Progenitor cell of endocrine pancreas (in vitro differentiated cells): ENCODE measurements around the gene GCAT. TPM values are rescaled to one million over a fixed set of nuclear protein-coding genes. Genes with fewer than 3 reads are reported as not detected.

Experiments
- DNase-seq: peaks from one replicate; pipeline ENCODE4 v3.0.0; 2021; ENCODE audit warnings: low spot score; ENCODE audit not compliant: unreplicated experiment
- H3K27ac Mint-ChIP-seq: 2 replicates; pipeline ENCODE4 v1.8.0; 2021; ENCODE audit warnings: mild to moderate bottlenecking, moderate library complexity, mixed read lengths
- H3K27me3 Mint-ChIP-seq: 2 replicates; pipeline ENCODE4 v1.8.0; 2021; ENCODE audit warnings: mixed read lengths
- H3K36me3 Mint-ChIP-seq: 2 replicates; pipeline ENCODE4 v1.8.0; 2022; ENCODE audit warnings: mixed read lengths; ENCODE audit not compliant: insufficient read depth
- H3K4me1 Mint-ChIP-seq: 2 replicates; pipeline ENCODE4 v1.8.0; 2021; ENCODE audit warnings: low read depth, mixed read lengths
- H3K4me3 Mint-ChIP-seq: 2 replicates; pipeline ENCODE4 v1.8.0; 2021; ENCODE audit warnings: low read depth, mild to moderate bottlenecking, moderate library complexity, mixed read lengths
- H3K9me3 Mint-ChIP-seq: 2 replicates; pipeline ENCODE4 v1.8.0; 2021; ENCODE audit warnings: low read depth, mixed read lengths
- long read RNA-seq: library from polyadenylated mRNA; unstranded; transcript quantifications from one replicate; pipeline ENCODE4 v2.0.0, GENCODE V29; 2020
- total RNA-seq: library from RNA; stranded (reverse); gene quantifications from 2 replicates; pipeline ENCODE4 v1.2.1, GENCODE V29; 2021
- TF ChIP-seq, protein P1 (sequence below): fragments of 200-600 bp; sonication (generic); IDR thresholded peaks from one replicate; pipeline ENCODE4 v1.5.0; 2021; ENCODE audit warnings: antibody characterized with exemption, mild to moderate bottlenecking; ENCODE audit not compliant: unreplicated experiment

The GCAT gene
- 20.2 and 28.1 TPM in 2 replicates for total RNA-seq
- long read RNA-seq, transcript GCAT-201 (9 exons, 1,497 nt), result major isoform, 24 of 46 reads
- long read RNA-seq, partial matches to known transcripts, result 6 of 46 reads
- long read RNA-seq, other reads (novel, unspliced or antisense), result 14 of 46 reads

DNA sequence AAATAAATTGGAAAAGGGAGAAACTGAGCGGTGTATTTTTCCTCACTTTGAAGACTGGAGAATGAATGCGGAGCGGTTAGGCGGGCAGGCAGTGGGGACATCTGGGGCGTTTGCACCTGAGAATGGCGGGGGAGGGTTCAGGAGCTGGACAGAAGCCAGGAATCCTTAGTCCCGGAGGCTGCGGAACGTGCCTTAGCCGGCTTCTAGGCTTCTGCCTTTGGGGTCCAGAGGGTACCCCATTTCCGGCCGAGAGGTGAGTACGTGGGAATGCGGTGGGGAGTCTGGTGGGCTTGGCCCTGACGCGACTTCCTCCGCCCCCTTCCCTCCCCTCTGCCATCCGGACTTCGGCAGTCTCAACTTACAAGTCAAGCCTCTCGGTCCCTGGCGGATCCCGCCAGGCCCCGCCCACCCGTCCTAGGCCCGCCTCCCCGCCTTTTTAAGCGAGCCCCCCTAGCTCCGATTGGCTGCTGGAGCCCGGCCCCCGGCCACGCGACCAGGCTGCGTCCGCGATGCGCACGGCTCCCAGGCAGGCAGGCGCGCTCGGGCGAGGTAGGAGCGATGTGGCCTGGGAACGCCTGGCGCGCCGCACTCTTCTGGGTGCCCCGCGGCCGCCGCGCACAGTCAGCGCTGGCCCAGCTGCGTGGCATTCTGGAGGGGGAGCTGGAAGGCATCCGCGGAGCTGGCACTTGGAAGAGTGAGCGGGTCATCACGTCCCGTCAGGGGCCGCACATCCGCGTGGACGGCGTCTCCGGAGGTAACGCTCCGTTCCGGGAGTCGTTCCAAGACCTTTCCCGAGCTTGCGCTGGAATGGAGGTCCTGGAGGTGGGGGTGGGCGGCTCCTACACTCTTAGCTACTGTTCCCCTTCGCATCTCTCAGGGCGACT is at the start of gene GCAT:
Gene GCAT (plus strand): TSS at position 525 of the 884 bp plus-strand sequence. CDS start 34 bp downstream, at position 559.
- TF ChIP-seq, protein P1, sequence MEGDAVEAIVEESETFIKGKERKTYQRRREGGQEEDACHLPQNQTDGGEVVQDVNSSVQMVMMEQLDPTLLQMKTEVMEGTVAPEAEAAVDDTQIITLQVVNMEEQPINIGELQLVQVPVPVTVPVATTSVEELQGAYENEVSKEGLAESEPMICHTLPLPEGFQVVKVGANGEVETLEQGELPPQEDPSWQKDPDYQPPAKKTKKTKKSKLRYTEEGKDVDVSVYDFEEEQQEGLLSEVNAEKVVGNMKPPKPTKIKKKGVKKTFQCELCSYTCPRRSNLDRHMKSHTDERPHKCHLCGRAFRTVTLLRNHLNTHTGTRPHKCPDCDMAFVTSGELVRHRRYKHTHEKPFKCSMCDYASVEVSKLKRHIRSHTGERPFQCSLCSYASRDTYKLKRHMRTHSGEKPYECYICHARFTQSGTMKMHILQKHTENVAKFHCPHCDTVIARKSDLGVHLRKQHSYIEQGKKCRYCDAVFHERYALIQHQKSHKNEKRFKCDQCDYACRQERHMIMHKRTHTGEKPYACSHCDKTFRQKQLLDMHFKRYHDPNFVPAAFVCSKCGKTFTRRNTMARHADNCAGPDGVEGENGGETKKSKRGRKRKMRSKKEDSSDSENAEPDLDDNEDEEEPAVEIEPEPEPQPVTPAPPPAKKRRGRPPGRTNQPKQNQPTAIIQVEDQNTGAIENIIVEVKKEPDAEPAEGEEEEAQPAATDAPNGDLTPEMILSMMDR, result no peak
- Mint-ChIP-seq H3K4me3 (peak within 1 kb of the TSS; percentile 84), H3K4me1 (peaks cover 34% of the 10 kb centered on the region), H3K27ac (peak within 1 kb of the TSS; percentile 95), H3K27me3 (no peaks in the 10 kb centered on the region), H3K36me3 (no peaks in the 10 kb centered on the region), H3K9me3 (no peaks in the 10 kb centered on the region)
- DNase-seq, result peak; percentile 91

DNA sequence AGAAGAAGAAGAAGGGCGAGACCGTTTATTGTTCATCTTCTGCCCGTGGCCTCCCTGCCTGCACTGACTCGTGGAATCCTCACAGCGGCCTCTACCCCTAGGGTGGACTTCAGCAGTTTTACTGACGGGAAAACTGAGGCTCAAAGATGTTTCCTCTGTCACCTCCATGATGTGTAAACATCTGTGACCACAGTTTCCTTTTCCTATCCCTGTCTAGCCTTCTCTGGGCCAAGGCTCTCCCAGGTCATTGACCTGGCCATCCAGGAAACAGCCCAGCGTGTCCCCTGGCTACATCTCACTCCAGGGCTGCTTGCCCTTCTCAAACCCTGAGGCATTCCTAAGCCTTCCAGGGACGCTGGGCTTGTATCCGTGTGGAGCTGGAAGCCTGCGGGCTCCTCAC is 49.0 kb upstream of the GCAT start:
- Mint-ChIP-seq H3K4me1 (peaks cover 14% of the 10 kb centered on the region), H3K9me3 (no peaks in the 10 kb centered on the region), H3K27ac (no peak overlapping the region), H3K27me3 (no peaks in the 10 kb centered on the region), H3K36me3 (peaks cover 21% of the 10 kb centered on the region), H3K4me3 (no peak overlapping the region)
- DNase-seq, result no peak
- TF ChIP-seq, protein P1, result no peak

DNA sequence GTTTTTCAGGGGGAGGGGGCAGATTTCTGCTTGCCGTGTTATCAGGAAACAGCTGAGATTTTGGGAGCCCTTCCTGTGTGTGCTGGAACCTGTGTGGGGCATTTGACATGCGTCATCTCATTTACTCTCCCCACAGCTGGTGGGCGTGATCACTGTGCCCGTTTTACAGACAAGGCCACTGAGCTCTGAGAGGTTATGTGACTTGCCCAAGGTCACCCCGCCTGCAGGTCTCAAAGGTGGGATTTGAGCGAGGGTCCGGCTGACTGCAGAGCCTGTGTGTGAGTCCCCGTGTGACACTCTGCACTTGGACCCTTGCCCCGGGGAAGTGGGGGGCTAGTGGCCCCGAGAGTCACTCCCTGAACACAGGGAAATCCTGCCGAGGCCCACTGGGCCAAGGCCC is 48.5 kb upstream of the GCAT start:
- Mint-ChIP-seq H3K4me1 (peaks cover 14% of the 10 kb centered on the region), H3K9me3 (no peaks in the 10 kb centered on the region), H3K27ac (no peak overlapping the region), H3K4me3 (no peak overlapping the region), H3K27me3 (no peaks in the 10 kb centered on the region), H3K36me3 (peaks cover 26% of the 10 kb centered on the region)
- no peak for DNase-seq
- TF ChIP-seq, protein P1, result no peak

DNA sequence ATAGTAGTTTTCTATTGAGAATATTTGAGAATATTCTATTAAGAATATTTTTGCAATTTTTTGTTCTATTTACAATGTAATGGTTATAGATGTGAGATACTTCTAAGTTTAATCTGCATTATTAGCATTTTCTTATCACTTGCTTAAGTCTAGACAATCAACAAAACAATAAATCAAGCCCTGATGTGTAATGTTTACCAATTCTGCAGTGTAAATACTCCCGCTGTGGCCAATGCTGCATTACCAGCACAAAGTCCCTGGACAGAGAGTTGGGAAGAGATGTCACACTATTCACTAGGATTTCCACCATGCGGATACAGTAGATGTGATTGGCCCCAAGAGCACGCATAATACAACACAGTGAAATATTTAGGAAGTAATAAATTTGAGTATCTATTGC is 47.6 kb upstream of the GCAT start:
- Mint-ChIP-seq H3K9me3 (no peaks in the 10 kb centered on the region), H3K27ac (peak overlapping the region; percentile 62), H3K27me3 (no peaks in the 10 kb centered on the region), H3K4me1 (peaks cover 15% of the 10 kb centered on the region), H3K36me3 (peaks cover 27% of the 10 kb centered on the region), H3K4me3 (no peak overlapping the region)
- TF ChIP-seq, protein P1, result no peak
- DNase-seq, result no peak

DNA sequence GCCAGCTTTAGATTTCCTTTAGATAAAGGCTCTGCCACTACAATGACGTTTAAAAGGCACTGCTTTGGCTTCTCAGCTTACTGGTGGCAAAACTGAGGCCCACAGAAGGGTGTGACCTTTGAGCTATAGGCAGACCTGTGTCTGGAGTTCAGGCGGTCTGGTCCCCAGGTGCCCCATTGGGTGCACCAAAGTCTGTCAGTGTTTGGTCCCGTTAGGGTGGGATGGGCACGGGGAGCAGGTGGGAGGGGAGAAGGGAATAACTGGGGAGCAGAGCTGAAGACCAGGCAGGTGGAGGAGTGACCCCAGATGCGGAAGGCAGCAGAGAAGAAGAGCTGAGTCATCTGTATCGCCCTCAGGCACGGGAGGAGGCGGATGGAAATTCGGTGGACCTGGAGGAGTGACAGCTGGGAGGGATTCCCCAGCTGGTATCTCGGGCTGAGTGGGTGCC is 45.3 kb upstream of the GCAT start:
- TF ChIP-seq, protein P1, result no peak
- Mint-ChIP-seq H3K4me3 (no peak overlapping the region), H3K36me3 (peaks cover 24% of the 10 kb centered on the region), H3K27ac (no peak overlapping the region), H3K9me3 (no peaks in the 10 kb centered on the region), H3K4me1 (peaks cover 22% of the 10 kb centered on the region), H3K27me3 (no peaks in the 10 kb centered on the region)
- no peak for DNase-seq
